MCF 10A (cell line): ENCODE data around the gene ECHS1. TPM values are rescaled to one million over a fixed set of nuclear protein-coding genes. Genes with fewer than 3 reads are reported as not detected.

Experiments used
- BruUV-seq: library from RNA; stranded (reverse); fragments of 400-500 nt; replicated peaks from 2 replicates; lab custom pipeline; 2021; lab: Mats Ljungman, UMichigan
- CTCF ChIA-PET: fragments of 300-600 bp; sonication (Branson Sonifier 250); formaldehyde crosslinking; extraction: SDS; loops from one replicate; lab custom pipeline; 2021; ENCODE audit warnings: antibody characterized with exemption, inconsistent platforms; lab: Yijun Ruan, JAX
- POLR2A ChIA-PET: fragments of 300-600, 350-650 bp; sonication (Branson Sonifier 250); formaldehyde crosslinking; extraction: SDS; loops from one replicate; lab custom pipeline; 2020; ENCODE audit warnings: antibody characterized with exemption, inconsistent platforms; lab: Yijun Ruan, JAX
- DNase-seq: peaks from one replicate; pipeline ENCODE4 v3.0.0-alpha.2; 2018; ENCODE audit not compliant: unreplicated experiment
- H3K27ac Mint-ChIP-seq: one replicate; pipeline ENCODE4 v1.8.0; 2022; ENCODE audit warnings: mild to moderate bottlenecking, low read depth, mixed read lengths; ENCODE audit not compliant: unreplicated experiment
- H3K27me3 Mint-ChIP-seq: one replicate; pipeline ENCODE4 v1.8.0; 2022; ENCODE audit warnings: mixed read lengths; ENCODE audit not compliant: insufficient read depth, unreplicated experiment
- H3K36me3 Mint-ChIP-seq: one replicate; pipeline ENCODE4 v1.8.0; 2022; ENCODE audit warnings: mild to moderate bottlenecking, moderate library complexity, mixed read lengths; ENCODE audit not compliant: insufficient read depth, unreplicated experiment
- H3K4me1 Mint-ChIP-seq: one replicate; pipeline ENCODE4 v1.8.0; 2022; ENCODE audit warnings: mixed read lengths; ENCODE audit not compliant: insufficient read depth, unreplicated experiment
- H3K4me3 Mint-ChIP-seq: one replicate; pipeline ENCODE4 v1.8.0; 2022; ENCODE audit warnings: mild to moderate bottlenecking, moderate library complexity, mixed read lengths; ENCODE audit not compliant: unreplicated experiment
- H3K9me3 Mint-ChIP-seq: one replicate; pipeline ENCODE4 v1.8.0; 2022; ENCODE audit warnings: mixed read lengths; ENCODE audit not compliant: unreplicated experiment
- intact Hi-C: fragments of 100-400 bp; cut with micrococcal nuclease; formaldehyde crosslinking; loops from 2 replicates; pipeline ENCODE4 v1.14.1; 2022
- total RNA-seq: library from RNA; stranded (reverse); gene quantifications from 2 replicates; pipeline ENCODE4 v1.2.3, GENCODE V29; 2022
- TF ChIP-seq, protein P1 (sequence below): fragments of 200-600 bp; IDR thresholded peaks from one replicate; pipeline ENCODE4 v1.8.0; 2022; ENCODE audit warnings: antibody characterized with exemption, mild to moderate bottlenecking; ENCODE audit not compliant: unreplicated experiment

The ECHS1 gene
- total RNA-seq, 1 experiment from 2014 or later, result 82.7 TPM

DNA sequence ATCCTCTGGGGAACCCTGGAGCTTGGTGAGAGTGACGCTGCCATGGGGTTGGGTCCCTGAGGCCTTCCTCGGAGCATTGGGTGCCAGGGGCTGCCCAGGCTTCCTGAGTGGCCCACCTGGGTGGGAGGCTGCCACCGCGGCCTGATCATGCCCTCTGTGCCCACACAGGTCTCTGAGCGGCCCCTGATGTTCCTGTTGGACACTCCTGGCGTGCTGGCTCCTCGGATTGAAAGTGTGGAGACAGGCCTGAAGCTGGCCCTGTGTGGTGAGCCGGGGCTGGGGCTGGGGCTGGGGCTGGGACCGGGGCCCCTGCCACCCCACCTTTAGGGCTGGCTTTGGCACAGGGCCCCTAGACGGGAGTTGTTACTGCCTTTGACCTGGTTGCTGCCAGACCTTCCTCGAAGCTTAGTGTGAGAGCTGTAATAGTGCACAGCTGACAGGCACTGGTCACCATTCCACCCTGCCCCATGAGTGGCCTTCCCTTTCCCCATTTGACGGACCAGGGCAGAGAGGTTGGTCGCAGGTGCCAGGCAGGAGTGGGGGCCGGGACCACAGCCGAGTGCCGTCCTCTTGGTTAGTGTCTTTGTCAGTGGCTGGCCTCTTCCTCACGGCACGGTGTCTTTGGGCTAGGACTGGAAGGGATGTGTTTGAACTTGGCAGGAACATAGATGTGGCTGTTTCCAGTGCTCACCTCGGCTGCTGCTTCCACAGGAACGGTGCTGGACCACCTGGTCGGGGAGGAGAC is 29.0 kb upstream of the ECHS1 start:
- ChIA-PET POLR2A (interaction anchor here (0.6 kb wide), 1 partner anchor 10 kb away, joined by 5 read pairs; no protein-coding TSS in a partner anchor), CTCF (interaction anchor here (0.6 to 0.7 kb wide), 2 partner anchors 22 to 144 kb away, joined by 3 to 4 read pairs; no protein-coding TSS in a partner anchor)
- Mint-ChIP-seq H3K36me3 (peaks cover 84% of the 10 kb centered on the region), H3K4me3 (no peak overlapping the region), H3K4me1 (peaks cover 10% of the 10 kb centered on the region), H3K9me3 (no peaks in the 10 kb centered on the region), H3K27me3 (no peaks in the 10 kb centered on the region), H3K27ac (no peak overlapping the region)
- BruUV-seq, result no TSS peak
- intact Hi-C loops, result no loop called here
- DNase-seq, result no peak
- TF ChIP-seq, protein P1, sequence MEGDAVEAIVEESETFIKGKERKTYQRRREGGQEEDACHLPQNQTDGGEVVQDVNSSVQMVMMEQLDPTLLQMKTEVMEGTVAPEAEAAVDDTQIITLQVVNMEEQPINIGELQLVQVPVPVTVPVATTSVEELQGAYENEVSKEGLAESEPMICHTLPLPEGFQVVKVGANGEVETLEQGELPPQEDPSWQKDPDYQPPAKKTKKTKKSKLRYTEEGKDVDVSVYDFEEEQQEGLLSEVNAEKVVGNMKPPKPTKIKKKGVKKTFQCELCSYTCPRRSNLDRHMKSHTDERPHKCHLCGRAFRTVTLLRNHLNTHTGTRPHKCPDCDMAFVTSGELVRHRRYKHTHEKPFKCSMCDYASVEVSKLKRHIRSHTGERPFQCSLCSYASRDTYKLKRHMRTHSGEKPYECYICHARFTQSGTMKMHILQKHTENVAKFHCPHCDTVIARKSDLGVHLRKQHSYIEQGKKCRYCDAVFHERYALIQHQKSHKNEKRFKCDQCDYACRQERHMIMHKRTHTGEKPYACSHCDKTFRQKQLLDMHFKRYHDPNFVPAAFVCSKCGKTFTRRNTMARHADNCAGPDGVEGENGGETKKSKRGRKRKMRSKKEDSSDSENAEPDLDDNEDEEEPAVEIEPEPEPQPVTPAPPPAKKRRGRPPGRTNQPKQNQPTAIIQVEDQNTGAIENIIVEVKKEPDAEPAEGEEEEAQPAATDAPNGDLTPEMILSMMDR, result no peak

DNA sequence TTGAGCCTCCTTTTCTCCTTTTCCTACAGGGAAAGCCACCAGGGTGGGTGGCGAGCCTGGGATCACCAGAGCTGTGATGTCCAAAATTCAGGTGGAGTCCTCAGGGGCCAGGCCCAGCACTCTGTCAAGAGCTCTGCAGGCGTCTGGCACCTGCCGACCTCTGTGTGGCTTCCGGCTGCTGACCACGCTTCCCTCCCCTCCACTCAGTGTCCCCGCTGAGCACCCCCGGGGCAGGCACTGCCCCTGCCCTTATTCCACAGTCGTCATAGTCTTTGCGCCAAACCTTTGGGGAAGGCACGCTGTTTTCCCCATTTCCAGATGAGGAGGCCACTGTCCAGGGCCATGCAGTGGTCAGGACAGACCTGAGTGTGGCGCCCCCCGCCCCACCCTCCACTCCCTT is 28.3 kb upstream of the ECHS1 start:
- Mint-ChIP-seq H3K4me1 (peaks cover 10% of the 10 kb centered on the region), H3K9me3 (no peaks in the 10 kb centered on the region), H3K36me3 (peaks cover 81% of the 10 kb centered on the region), H3K27ac (no peak overlapping the region), H3K4me3 (no peak overlapping the region), H3K27me3 (no peaks in the 10 kb centered on the region)
- CTCF ChIA-PET, result interaction anchor here (0.6 to 1.2 kb wide), 2 partner anchors 21 to 72 kb away, joined by 3 read pairs; no protein-coding TSS in a partner anchor
- TF ChIP-seq, protein P1, result no peak
- POLR2A ChIA-PET, result interaction anchor here (0.6 kb wide), 1 partner anchor 10 kb away, joined by 5 read pairs; no protein-coding TSS in a partner anchor
- intact Hi-C loops, result no loop called here
- no peak for DNase-seq
- no TSS peak for BruUV-seq

DNA sequence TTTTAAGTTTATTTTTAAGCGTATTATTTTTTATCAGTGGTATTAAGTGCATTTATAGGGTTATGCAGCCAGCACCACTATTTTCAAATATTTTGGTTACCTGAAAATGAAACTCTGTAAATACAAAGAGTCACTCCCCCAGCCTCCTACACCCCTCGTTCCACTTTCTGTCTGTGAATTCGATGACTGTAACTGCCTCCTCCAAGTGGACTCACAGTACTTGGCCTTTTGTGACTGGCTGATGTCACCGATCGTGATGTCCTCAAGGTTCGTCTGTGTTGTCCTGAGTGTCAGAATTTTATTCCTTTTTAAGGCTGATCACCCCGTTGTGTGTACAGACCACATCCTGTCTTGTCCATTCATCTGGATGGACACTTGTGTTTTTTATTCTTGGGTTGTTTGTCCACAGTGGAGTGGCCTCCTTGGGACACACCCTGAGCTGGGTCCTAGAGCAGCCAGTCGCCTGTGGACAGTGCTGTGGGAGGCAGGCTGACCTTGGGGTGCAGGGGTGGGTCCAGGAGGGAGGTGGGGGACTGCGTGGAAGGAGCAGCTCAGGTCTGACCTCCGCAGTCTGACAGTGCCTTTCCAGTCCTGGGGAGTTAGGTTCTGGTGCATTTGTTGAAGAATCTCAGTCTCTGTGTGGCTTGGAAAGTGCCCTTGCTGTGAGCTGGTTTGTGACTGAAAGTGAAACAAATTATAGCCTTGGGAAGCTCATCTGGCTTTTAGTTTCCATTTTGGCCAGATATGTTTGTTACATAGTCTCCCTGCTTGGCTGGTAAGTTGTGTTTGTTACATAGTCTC is 27.7 kb upstream of the ECHS1 start:
- Mint-ChIP-seq H3K36me3 (peaks cover 74% of the 10 kb centered on the region), H3K4me3 (no peak overlapping the region), H3K27me3 (no peaks in the 10 kb centered on the region), H3K9me3 (no peaks in the 10 kb centered on the region), H3K27ac (no peak overlapping the region), H3K4me1 (peaks cover 7% of the 10 kb centered on the region)
- TF ChIP-seq, protein P1, result no peak
- intact Hi-C loops, result no loop called here
- no TSS peak for BruUV-seq
- ChIA-PET POLR2A (no interaction called here), CTCF (interaction anchor here (1.2 kb wide), 1 partner anchor 71 kb away, joined by 3 read pairs; no protein-coding TSS in a partner anchor)
- DNase-seq, result no peak

DNA sequence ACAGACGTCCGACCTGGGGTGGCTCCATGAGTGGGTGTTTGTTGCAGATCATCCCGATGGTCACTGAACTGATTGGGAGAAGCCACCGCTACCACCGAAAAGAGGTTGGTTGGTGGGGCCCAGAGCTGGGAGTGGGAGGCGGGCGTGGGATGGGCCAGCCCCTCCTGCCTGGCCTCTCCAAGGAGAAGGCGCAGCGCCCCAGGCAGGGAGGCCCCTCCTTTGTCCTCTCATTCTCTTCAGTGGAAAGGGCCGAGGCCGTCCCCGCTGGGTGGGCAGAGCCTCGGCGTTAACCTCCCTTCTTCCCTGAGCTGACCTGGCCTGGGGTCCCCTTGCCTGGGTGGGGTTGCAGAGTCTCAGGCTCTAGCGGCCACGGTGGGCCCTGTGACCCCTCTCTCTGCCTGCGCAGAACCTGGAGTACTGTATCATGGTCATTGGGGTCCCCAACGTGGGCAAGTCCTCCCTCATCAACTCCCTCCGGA is 26.0 kb upstream of the ECHS1 start:
- intact Hi-C loops, result loop anchor here (10.0 kb wide), 1 partner anchor 74 kb away; no protein-coding TSS in a partner anchor
- H3K4me1 Mint-ChIP-seq, result no peaks in the 10 kb centered on the region
- TF ChIP-seq, protein P1, result no peak
- peaks cover 66% of the 10 kb centered on the region for H3K36me3 Mint-ChIP-seq
- no peaks in the 10 kb centered on the region for H3K27me3 Mint-ChIP-seq
- no peak overlapping the region for H3K27ac Mint-ChIP-seq
- ChIA-PET POLR2A (no interaction called here), CTCF (no interaction called here)
- H3K4me3 Mint-ChIP-seq, result no peak overlapping the region
- H3K9me3 Mint-ChIP-seq, result no peaks in the 10 kb centered on the region
- BruUV-seq, result no TSS peak
- no peak for DNase-seq
